ENCODE data around the gene SHISA6. TPM values are rescaled to one million over a fixed set of nuclear protein-coding genes. Genes with fewer than 3 reads are reported as not detected.

Gene SHISA6
- total RNA-seq, 1 donor from 2014 or later: 2.1 TPM

- no peak overlapping the region for H3K9ac ChIP-seq (ENCODE audit: low read depth in 1 of 3, low read length in 3 of 3)
- no peak overlapping the region for H3K27ac ChIP-seq (ENCODE audit: low read depth, low read length)
- no peaks in the 10 kb centered on the region for H3K4me1 ChIP-seq (ENCODE audit: control insufficient read depth in 3 of 3, insufficient read depth in 3 of 3, low read length in 3 of 3)
- H3K9me3 ChIP-seq (ENCODE audit: control insufficient read depth in 3 of 3, low read length in 3 of 3): no peaks in the 10 kb centered on the region
- H3K27me3 ChIP-seq (ENCODE audit: control insufficient read depth in 3 of 3, insufficient read depth in 3 of 3, low read length in 3 of 3): no peaks in the 10 kb centered on the region
- no peak overlapping the region for H3K4me3 ChIP-seq (ENCODE audit: low read length in 3 of 3)
- H3K36me3 ChIP-seq (ENCODE audit: control insufficient read depth in 3 of 3, insufficient read depth in 3 of 3, low read length in 3 of 3): no peaks in the 10 kb centered on the region
Observed at GRCh38 chr17:11490171-11490755, 249.2 kb downstream of the SHISA6 start.

- H3K4me3 ChIP-seq (ENCODE audit: low read length in 3 of 3): no peak overlapping the region
- H3K27ac ChIP-seq (ENCODE audit: low read depth, low read length): no peak overlapping the region
- H3K9ac ChIP-seq (ENCODE audit: low read depth in 1 of 3, low read length in 3 of 3): no peak overlapping the region
- no peaks in the 10 kb centered on the region for H3K36me3 ChIP-seq (ENCODE audit: control insufficient read depth in 3 of 3, insufficient read depth in 3 of 3, low read length in 3 of 3)
- H3K27me3 ChIP-seq (ENCODE audit: control insufficient read depth in 3 of 3, insufficient read depth in 3 of 3, low read length in 3 of 3): no peaks in the 10 kb centered on the region
- no peaks in the 10 kb centered on the region for H3K4me1 ChIP-seq (ENCODE audit: control insufficient read depth in 3 of 3, insufficient read depth in 3 of 3, low read length in 3 of 3)
- H3K9me3 ChIP-seq (ENCODE audit: control insufficient read depth in 3 of 3, low read length in 3 of 3): peaks cover 0 to 2% (median 0%) of the 10 kb centered on the region in 3 donors
Observed at GRCh38 chr17:11492511-11492910, 251.5 kb downstream of the SHISA6 start.

- Histone ChIP-seq H3K4me1 (ENCODE audit: control insufficient read depth in 3 of 3, insufficient read depth in 3 of 3, low read length in 3 of 3) (no peaks in the 10 kb centered on the region), H3K36me3 (ENCODE audit: control insufficient read depth in 3 of 3, insufficient read depth in 3 of 3, low read length in 3 of 3) (no peaks in the 10 kb centered on the region), H3K9ac (ENCODE audit: low read depth in 1 of 3, low read length in 3 of 3) (no peak overlapping the region), H3K27ac (ENCODE audit: low read depth, low read length) (no peak overlapping the region), H3K9me3 (ENCODE audit: control insufficient read depth in 3 of 3, low read length in 3 of 3) (peaks cover 0 to 4% (median 0%) of the 10 kb centered on the region in 3 donors), H3K27me3 (ENCODE audit: control insufficient read depth in 3 of 3, insufficient read depth in 3 of 3, low read length in 3 of 3) (no peaks in the 10 kb centered on the region), H3K4me3 (ENCODE audit: low read length in 3 of 3) (no peak overlapping the region)
Observed at GRCh38 chr17:11493936-11494335, 252.9 kb downstream of the SHISA6 start.

- no peak overlapping the region for H3K27ac ChIP-seq (ENCODE audit: low read depth, low read length)
- no peaks in the 10 kb centered on the region for H3K27me3 ChIP-seq (ENCODE audit: control insufficient read depth in 3 of 3, insufficient read depth in 3 of 3, low read length in 3 of 3)
- H3K36me3 ChIP-seq (ENCODE audit: control insufficient read depth in 3 of 3, insufficient read depth in 3 of 3, low read length in 3 of 3): no peaks in the 10 kb centered on the region
Observed at GRCh38 chr17:11495613-11496012, 254.6 kb downstream of the SHISA6 start.

GRCh38 chr17:11499881-11500280, 258.9 kb downstream of the SHISA6 start:
- no peaks in the 10 kb centered on the region for H3K27me3 ChIP-seq (ENCODE audit: control insufficient read depth in 3 of 3, insufficient read depth in 3 of 3, low read length in 3 of 3)
- no peaks in the 10 kb centered on the region for H3K36me3 ChIP-seq (ENCODE audit: control insufficient read depth in 3 of 3, insufficient read depth in 3 of 3, low read length in 3 of 3)
- H3K4me3 ChIP-seq (ENCODE audit: low read length in 3 of 3): no peak overlapping the region
- H3K9ac ChIP-seq (ENCODE audit: low read depth in 1 of 3, low read length in 3 of 3): no peak overlapping the region
- no peaks in the 10 kb centered on the region for H3K4me1 ChIP-seq (ENCODE audit: control insufficient read depth in 3 of 3, insufficient read depth in 3 of 3, low read length in 3 of 3)
- peaks cover 0 to 4% (median 0%) of the 10 kb centered on the region in 3 donors for H3K9me3 ChIP-seq (ENCODE audit: control insufficient read depth in 3 of 3, low read length in 3 of 3)
- H3K27ac ChIP-seq (ENCODE audit: low read depth, low read length): no peak overlapping the region

More at GRCh38 chr17:11495613-11496012, 254.6 kb downstream of the SHISA6 start:
- no peaks in the 10 kb centered on the region for H3K4me1 ChIP-seq (ENCODE audit: control insufficient read depth in 3 of 3, insufficient read depth in 3 of 3, low read length in 3 of 3)
- peaks cover 0 to 4% (median 0%) of the 10 kb centered on the region in 3 donors for H3K9me3 ChIP-seq (ENCODE audit: control insufficient read depth in 3 of 3, low read length in 3 of 3)
- no peak overlapping the region for H3K4me3 ChIP-seq (ENCODE audit: low read length in 3 of 3)
- H3K9ac ChIP-seq (ENCODE audit: low read depth in 1 of 3, low read length in 3 of 3): no peak overlapping the region

GRCh38 chr17:11503308-11504035, 262.5 kb downstream of the SHISA6 start:
- no peaks in the 10 kb centered on the region for H3K9me3 ChIP-seq (ENCODE audit: control insufficient read depth in 3 of 3, low read length in 3 of 3)
- no peak overlapping the region for H3K4me3 ChIP-seq (ENCODE audit: low read length in 3 of 3)
- H3K4me1 ChIP-seq (ENCODE audit: control insufficient read depth in 3 of 3, insufficient read depth in 3 of 3, low read length in 3 of 3): no peaks in the 10 kb centered on the region
- no peak overlapping the region for H3K27ac ChIP-seq (ENCODE audit: low read depth, low read length)
- no peak overlapping the region for H3K9ac ChIP-seq (ENCODE audit: low read depth in 1 of 3, low read length in 3 of 3)
- H3K27me3 ChIP-seq (ENCODE audit: control insufficient read depth in 3 of 3, insufficient read depth in 3 of 3, low read length in 3 of 3): no peaks in the 10 kb centered on the region
- H3K36me3 ChIP-seq (ENCODE audit: control insufficient read depth in 3 of 3, insufficient read depth in 3 of 3, low read length in 3 of 3): no peaks in the 10 kb centered on the region

GRCh38 chr17:11506635-11507034, 265.6 kb downstream of the SHISA6 start:
- H3K27me3 ChIP-seq (ENCODE audit: control insufficient read depth in 3 of 3, insufficient read depth in 3 of 3, low read length in 3 of 3): no peaks in the 10 kb centered on the region
- H3K9me3 ChIP-seq (ENCODE audit: control insufficient read depth in 3 of 3, low read length in 3 of 3): no peaks in the 10 kb centered on the region
- no peak overlapping the region for H3K9ac ChIP-seq (ENCODE audit: low read depth in 1 of 3, low read length in 3 of 3)
- H3K27ac ChIP-seq (ENCODE audit: low read depth, low read length): no peak overlapping the region
- H3K36me3 ChIP-seq (ENCODE audit: control insufficient read depth in 3 of 3, insufficient read depth in 3 of 3, low read length in 3 of 3): no peaks in the 10 kb centered on the region
- no peaks in the 10 kb centered on the region for H3K4me1 ChIP-seq (ENCODE audit: control insufficient read depth in 3 of 3, insufficient read depth in 3 of 3, low read length in 3 of 3)
- no peak overlapping the region for H3K4me3 ChIP-seq (ENCODE audit: low read length in 3 of 3)

- H3K9ac ChIP-seq (ENCODE audit: low read depth in 1 of 3, low read length in 3 of 3): no peak overlapping the region
- no peaks in the 10 kb centered on the region for H3K4me1 ChIP-seq (ENCODE audit: control insufficient read depth in 3 of 3, insufficient read depth in 3 of 3, low read length in 3 of 3)
- H3K27ac ChIP-seq (ENCODE audit: low read depth, low read length): no peak overlapping the region
- no peaks in the 10 kb centered on the region for H3K36me3 ChIP-seq (ENCODE audit: control insufficient read depth in 3 of 3, insufficient read depth in 3 of 3, low read length in 3 of 3)
- H3K27me3 ChIP-seq (ENCODE audit: control insufficient read depth in 3 of 3, insufficient read depth in 3 of 3, low read length in 3 of 3): peaks cover 0 to 3% (median 0%) of the 10 kb centered on the region in 3 donors
- no peak overlapping the region for H3K4me3 ChIP-seq (ENCODE audit: low read length in 3 of 3)
- H3K9me3 ChIP-seq (ENCODE audit: control insufficient read depth in 3 of 3, low read length in 3 of 3): no peaks in the 10 kb centered on the region
Observed at GRCh38 chr17:11511696-11512095, 270.7 kb downstream of the SHISA6 start.

GRCh38 chr17:11514565-11514964, 273.6 kb downstream of the SHISA6 start:
- Histone ChIP-seq H3K27ac (ENCODE audit: low read depth, low read length) (no peak overlapping the region), H3K9ac (ENCODE audit: low read depth in 1 of 3, low read length in 3 of 3) (no peak overlapping the region), H3K36me3 (ENCODE audit: control insufficient read depth in 3 of 3, insufficient read depth in 3 of 3, low read length in 3 of 3) (no peaks in the 10 kb centered on the region), H3K4me3 (ENCODE audit: low read length in 3 of 3) (no peak overlapping the region), H3K4me1 (ENCODE audit: control insufficient read depth in 3 of 3, insufficient read depth in 3 of 3, low read length in 3 of 3) (no peaks in the 10 kb centered on the region), H3K27me3 (ENCODE audit: control insufficient read depth in 3 of 3, insufficient read depth in 3 of 3, low read length in 3 of 3) (peaks cover 0 to 3% (median 0%) of the 10 kb centered on the region in 3 donors), H3K9me3 (ENCODE audit: control insufficient read depth in 3 of 3, low read length in 3 of 3) (no peaks in the 10 kb centered on the region)

GRCh38 chr17:11514981-11515680, 274.1 kb downstream of the SHISA6 start:
- no peak overlapping the region for H3K4me3 ChIP-seq (ENCODE audit: low read length in 3 of 3)
- H3K9ac ChIP-seq (ENCODE audit: low read depth in 1 of 3, low read length in 3 of 3): no peak overlapping the region
- no peak overlapping the region for H3K27ac ChIP-seq (ENCODE audit: low read depth, low read length)
- H3K36me3 ChIP-seq (ENCODE audit: control insufficient read depth in 3 of 3, insufficient read depth in 3 of 3, low read length in 3 of 3): no peaks in the 10 kb centered on the region
- no peaks in the 10 kb centered on the region for H3K4me1 ChIP-seq (ENCODE audit: control insufficient read depth in 3 of 3, insufficient read depth in 3 of 3, low read length in 3 of 3)
- no peaks in the 10 kb centered on the region for H3K9me3 ChIP-seq (ENCODE audit: control insufficient read depth in 3 of 3, low read length in 3 of 3)
- peaks cover 0 to 3% (median 0%) of the 10 kb centered on the region in 3 donors for H3K27me3 ChIP-seq (ENCODE audit: control insufficient read depth in 3 of 3, insufficient read depth in 3 of 3, low read length in 3 of 3)

Data from skeletal muscle tissue (tissue), 4 donors.